HG03571 (cell line): ENCODE results near the gene NRP2.

ENCODE experiments used
- ATAC-seq: cut with Tn5 transposase; IDR thresholded peaks from one replicate; pipeline ENCODE4 v1.9.1; 2021; ENCODE audit not compliant: unreplicated experiment

NRP2 gene

GRCh38 chr2:205686783-205687640 is 4.7 kb downstream of the NRP2 start:
- ATAC-seq, result no peak

- no peak for ATAC-seq
These were observed 5.3 kb downstream of the NRP2 start for GRCh38 chr2:205687641-205687956.

- no peak for ATAC-seq
These were observed 6.3 kb downstream of the NRP2 start for GRCh38 chr2:205688417-205689200.

GRCh38 chr2:205689820-205690219 is 7.5 kb downstream of the NRP2 start:
- no peak for ATAC-seq

GRCh38 chr2:205692104-205692503 is 9.8 kb downstream of the NRP2 start:
- no peak for ATAC-seq

GRCh38 chr2:205694256-205694655 is 12.0 kb downstream of the NRP2 start:
- ATAC-seq, result no peak

GRCh38 chr2:205695460-205695991 is 13.2 kb downstream of the NRP2 start:
- ATAC-seq, result no peak

- no peak for ATAC-seq
These were observed 14.1 kb downstream of the NRP2 start for GRCh38 chr2:205696331-205696926.

- ATAC-seq, result no peak
These were observed 14.7 kb downstream of the NRP2 start for GRCh38 chr2:205696927-205697441.

- ATAC-seq, result no peak
These were observed 16.3 kb downstream of the NRP2 start for GRCh38 chr2:205698286-205699268.

- ATAC-seq, result no peak
These were observed 17.4 kb downstream of the NRP2 start for GRCh38 chr2:205699515-205700289.

GRCh38 chr2:205700331-205701132 is 18.2 kb downstream of the NRP2 start:
- ATAC-seq, result peak; percentile 72

- ATAC-seq, result no peak
These were observed 19.2 kb downstream of the NRP2 start for GRCh38 chr2:205701509-205701908.

GRCh38 chr2:205702576-205702975 is 20.3 kb downstream of the NRP2 start:
- no peak for ATAC-seq

GRCh38 chr2:205703471-205704126 is 21.3 kb downstream of the NRP2 start:
- no peak for ATAC-seq

- ATAC-seq, result no peak
These were observed 21.9 kb downstream of the NRP2 start for GRCh38 chr2:205704127-205704741.

GRCh38 chr2:205705511-205706349 is 23.4 kb downstream of the NRP2 start:
- no peak for ATAC-seq
